Immature natural killer cell (primary cell): ENCODE results near the gene PIKFYVE. TPM values are rescaled to one million over a fixed set of nuclear protein-coding genes. Genes with fewer than 3 reads are reported as not detected.
"Not testable (repeated sequence)": the region's sequence is repeated elsewhere in the genome, so short reads cannot be mapped to it uniquely, and the experiment has no call there.

Experiments
- DNase-seq, 3 donors: peaks; one replicate each; pipeline ENCODE4 v3.0.0; 2022; ENCODE audit warnings: mixed read lengths in 1 of 3
- H3K27ac Mint-ChIP-seq, 6 donors: one replicate each; pipeline ENCODE4 v1.8.0; 2020; ENCODE audit warnings: mixed read lengths in 6 of 6, mild to moderate bottlenecking in 5 of 6, inconsistent platforms in 4 of 6, moderate library complexity in 3 of 6
- H3K27me3 Mint-ChIP-seq, 3 donors: one replicate each; pipeline ENCODE4 v1.8.0; 2020 to 2021; ENCODE audit warnings: low read depth in 3 of 3, mild to moderate bottlenecking in 3 of 3, mixed read lengths in 3 of 3, moderate library complexity in 3 of 3, inconsistent platforms in 1 of 3
- H3K36me3 Mint-ChIP-seq, 3 donors: one replicate each; pipeline ENCODE4 v1.8.0; 2020; ENCODE audit warnings: mixed read lengths in 3 of 3, inconsistent platforms in 2 of 3, mild to moderate bottlenecking in 2 of 3
- H3K4me1 Mint-ChIP-seq, 2 donors: one replicate each; pipeline ENCODE4 v1.8.0; 2020; ENCODE audit warnings: inconsistent platforms in 2 of 2, mild to moderate bottlenecking in 2 of 2, mixed read lengths in 2 of 2, moderate library complexity in 1 of 2
- H3K4me3 Mint-ChIP-seq, 5 donors: one replicate each; pipeline ENCODE4 v1.8.0; 2020; ENCODE audit warnings: mild to moderate bottlenecking in 5 of 5, mixed read lengths in 5 of 5, inconsistent platforms in 3 of 5, moderate library complexity in 3 of 5
- H3K9me3 Mint-ChIP-seq, 6 donors: one replicate each; pipeline ENCODE4 v1.8.0; 2020; ENCODE audit warnings: mild to moderate bottlenecking in 6 of 6, mixed read lengths in 6 of 6, inconsistent platforms in 4 of 6, moderate library complexity in 3 of 6
- polyA plus RNA-seq, 3 donors: library from polyadenylated mRNA; unstranded; fragments of 300-500 nt; fragmentation: Illumina TruSeq; gene quantifications; one replicate each; pipeline ENCODE4 v1.2.3, GENCODE V29; 2021

Gene PIKFYVE
- polyA plus RNA-seq, 3 donors from 2014 or later, result 5.5 to 14.5 (median 10.5) TPM

DNA sequence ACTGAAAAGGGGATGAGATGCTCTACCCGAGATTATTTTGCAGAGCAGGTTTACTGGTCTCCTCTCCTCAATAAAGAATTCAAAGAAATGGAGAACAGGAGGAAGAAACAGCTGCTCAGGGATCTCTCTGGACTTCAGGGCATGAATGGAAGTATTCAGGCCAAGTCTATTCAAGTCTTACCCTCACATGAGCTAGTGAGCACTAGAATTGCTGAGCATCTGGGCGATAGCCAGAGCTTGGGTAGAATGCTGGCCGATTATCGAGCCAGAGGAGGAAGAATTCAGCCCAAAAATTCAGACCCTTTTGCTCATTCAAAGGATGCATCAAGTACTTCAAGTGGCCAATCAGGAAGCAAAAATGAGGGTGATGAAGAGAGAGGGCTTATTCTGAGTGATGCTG, 60.0 kb downstream of the PIKFYVE start:
- H3K27me3 Mint-ChIP-seq, result peaks cover 0 to 2% (median 0%) of the 10 kb centered on the region in 3 donors
- no peak overlapping the region for H3K4me3 Mint-ChIP-seq
- no peak for DNase-seq
- H3K4me1 Mint-ChIP-seq, result no peaks in the 10 kb centered on the region
- no peaks in the 10 kb centered on the region for H3K9me3 Mint-ChIP-seq
- H3K36me3 Mint-ChIP-seq, result peaks cover 34 to 68% (median 38%) of the 10 kb centered on the region in 3 donors
- no peak overlapping the region for H3K27ac Mint-ChIP-seq

DNA sequence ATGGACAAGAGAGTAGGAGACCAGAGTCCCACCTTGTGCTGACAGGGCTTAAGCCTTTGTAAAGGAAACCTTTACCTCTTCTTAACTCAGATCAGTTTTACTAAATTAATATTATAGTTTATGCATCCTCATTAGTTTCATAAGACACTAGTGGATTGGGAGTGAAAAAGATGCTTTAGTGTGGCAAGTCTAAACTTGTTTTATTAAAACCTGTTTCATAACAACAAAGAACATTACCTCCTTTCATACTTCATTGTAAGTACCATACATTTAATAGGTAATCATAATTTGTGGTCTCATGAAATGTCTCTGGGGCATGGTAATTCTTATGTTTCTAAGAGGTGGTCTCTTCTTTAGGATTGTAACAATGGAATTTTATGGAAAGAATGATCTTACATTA, 63.4 kb downstream of the PIKFYVE start:
- no peak for DNase-seq
- H3K4me1 Mint-ChIP-seq, result no peaks in the 10 kb centered on the region
- no peak overlapping the region for H3K4me3 Mint-ChIP-seq
- no peak overlapping the region for H3K27ac Mint-ChIP-seq
- H3K9me3 Mint-ChIP-seq, result no peaks in the 10 kb centered on the region
- peaks cover 0 to 2% (median 0%) of the 10 kb centered on the region in 3 donors for H3K27me3 Mint-ChIP-seq
- H3K36me3 Mint-ChIP-seq, result peaks cover 26 to 61% (median 31%) of the 10 kb centered on the region in 3 donors

DNA sequence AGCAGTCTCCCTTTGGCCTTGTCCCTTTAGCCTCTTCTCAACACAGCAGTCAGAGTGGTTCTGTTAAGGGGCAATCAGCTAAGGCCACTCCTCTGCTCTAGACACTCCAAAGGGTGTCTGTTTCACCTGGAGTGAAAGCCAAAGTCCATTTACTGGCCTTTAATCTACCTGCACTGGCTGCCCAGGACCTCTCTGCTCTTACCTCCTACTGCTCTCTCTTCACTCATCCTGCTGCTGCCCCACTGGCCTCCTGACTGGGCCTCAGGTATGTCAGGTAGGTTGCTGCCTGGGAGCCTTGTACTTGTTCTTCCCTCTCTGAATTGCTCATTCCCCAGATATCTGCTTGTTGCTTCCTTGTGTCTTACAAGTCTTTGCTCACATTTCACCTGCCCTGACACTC, 68.2 kb downstream of the PIKFYVE start:
- no peak for DNase-seq
- Mint-ChIP-seq H3K27ac (peak overlapping the region in 2 of 6 donors; percentile 25 to 58), H3K27me3 (no peaks in the 10 kb centered on the region), H3K4me3 (no peak overlapping the region), H3K36me3 (peaks cover 21 to 43% (median 24%) of the 10 kb centered on the region in 3 donors), H3K4me1 (no peaks in the 10 kb centered on the region), H3K9me3 (no peaks in the 10 kb centered on the region)

DNA sequence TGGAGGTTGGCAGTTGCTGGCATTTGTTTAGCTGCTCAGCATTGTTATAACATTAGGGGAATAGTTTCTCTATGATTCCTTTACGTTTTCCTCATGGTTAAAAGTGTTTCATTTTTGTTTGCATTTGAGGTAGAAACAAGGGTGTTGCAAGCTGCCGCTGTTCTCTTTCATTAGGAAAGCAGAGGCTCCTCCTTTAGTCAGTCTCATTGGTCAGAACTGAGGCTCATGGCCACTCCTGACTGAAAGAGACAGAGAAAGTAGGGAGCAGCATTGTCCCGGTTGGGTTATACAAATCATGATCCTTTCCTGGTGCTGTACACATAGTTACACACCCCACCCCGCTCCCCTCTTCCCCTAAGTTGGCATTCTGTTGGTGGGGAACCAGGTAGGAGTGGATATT, 80.7 kb downstream of the PIKFYVE start:
- peak overlapping the region in 1 of 6 donors; percentile 28 for H3K27ac Mint-ChIP-seq
- H3K9me3 Mint-ChIP-seq, result no peaks in the 10 kb centered on the region
- H3K4me1 Mint-ChIP-seq, result no peaks in the 10 kb centered on the region
- H3K27me3 Mint-ChIP-seq, result peaks cover 0 to 2% (median 0%) of the 10 kb centered on the region in 3 donors
- no peak for DNase-seq
- peaks cover 23 to 52% (median 34%) of the 10 kb centered on the region in 3 donors for H3K36me3 Mint-ChIP-seq
- no peak overlapping the region for H3K4me3 Mint-ChIP-seq

DNA sequence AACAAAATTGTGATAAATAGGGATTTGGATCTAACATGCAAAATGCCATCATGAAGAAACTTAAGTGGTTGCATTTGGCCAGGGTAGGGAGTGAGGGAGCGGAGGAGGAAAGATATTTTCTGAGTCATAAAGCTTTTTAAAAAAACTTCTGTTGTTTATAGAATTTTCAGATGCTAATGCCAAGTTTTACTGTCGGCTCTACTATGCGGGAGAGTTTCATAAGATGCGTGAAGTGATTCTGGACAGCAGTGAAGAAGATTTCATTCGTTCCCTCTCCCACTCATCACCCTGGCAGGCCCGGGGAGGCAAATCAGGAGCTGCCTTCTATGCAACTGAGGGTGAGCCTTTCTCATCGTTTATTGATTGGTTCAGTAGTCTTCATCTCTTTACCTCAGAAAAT, 84.6 kb downstream of the PIKFYVE start:
- no peaks in the 10 kb centered on the region for H3K4me1 Mint-ChIP-seq
- H3K36me3 Mint-ChIP-seq, result peaks cover 17 to 73% (median 54%) of the 10 kb centered on the region in 3 donors
- H3K27ac Mint-ChIP-seq, result peak overlapping the region in 2 of 6 donors; percentile 36 to 50

DNA sequence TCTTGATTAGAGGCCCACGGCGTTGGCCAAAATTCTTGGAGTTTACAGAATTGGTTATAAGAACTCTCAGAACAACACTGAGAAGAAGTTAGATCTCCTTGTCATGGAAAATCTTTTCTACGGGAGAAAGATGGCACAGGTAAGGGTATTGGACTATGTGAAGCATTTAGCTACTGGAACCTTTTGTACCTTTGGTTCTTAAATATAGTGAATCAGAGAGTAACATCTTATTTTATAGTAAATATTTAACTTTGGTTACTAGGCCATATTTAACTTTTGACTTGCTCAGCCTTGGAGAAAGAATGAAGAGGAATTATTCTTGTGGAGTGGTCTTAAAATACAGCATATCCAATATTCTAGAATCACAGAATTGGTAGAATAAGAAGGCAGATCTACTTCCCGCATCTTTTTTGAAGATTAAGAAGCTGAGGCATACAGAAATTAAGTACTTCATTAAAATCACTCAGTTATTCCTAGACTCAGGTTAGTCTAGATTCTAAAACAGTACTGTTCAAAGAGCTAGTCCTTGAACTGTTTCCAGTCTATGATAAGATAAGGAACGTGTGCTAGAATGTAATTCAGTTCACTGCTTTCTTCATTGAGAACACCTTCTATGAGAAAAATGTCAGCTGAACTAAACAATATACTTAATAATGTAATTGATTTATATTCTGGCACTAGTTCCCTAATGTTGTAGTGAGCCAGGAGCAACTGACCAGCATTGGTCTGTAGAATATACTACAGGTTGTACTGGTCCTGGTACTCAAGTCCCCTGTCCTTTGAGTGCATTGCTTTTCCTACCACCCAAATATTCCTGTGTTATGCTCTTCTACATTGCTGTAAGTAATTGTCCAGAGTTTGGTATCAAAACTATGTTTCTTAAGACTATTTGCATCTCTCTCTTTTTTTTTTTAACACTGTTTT, 86.9 kb downstream of the PIKFYVE start:
- DNase-seq, result no peak
- no peaks in the 10 kb centered on the region for H3K4me1 Mint-ChIP-seq
- H3K4me3 Mint-ChIP-seq, result no peak overlapping the region
- H3K9me3 Mint-ChIP-seq, result no peaks in the 10 kb centered on the region
- H3K27me3 Mint-ChIP-seq, result peaks cover 0 to 2% (median 0%) of the 10 kb centered on the region in 3 donors
- H3K27ac Mint-ChIP-seq, result no peak overlapping the region
- peaks cover 19 to 58% (median 43%) of the 10 kb centered on the region in 3 donors for H3K36me3 Mint-ChIP-seq

More for the DNA sequence above, 84.6 kb downstream of the PIKFYVE start:
- no peak for DNase-seq
- Mint-ChIP-seq H3K4me3 (no peak overlapping the region), H3K27me3 (no peaks in the 10 kb centered on the region), H3K9me3 (no peaks in the 10 kb centered on the region)

DNA sequence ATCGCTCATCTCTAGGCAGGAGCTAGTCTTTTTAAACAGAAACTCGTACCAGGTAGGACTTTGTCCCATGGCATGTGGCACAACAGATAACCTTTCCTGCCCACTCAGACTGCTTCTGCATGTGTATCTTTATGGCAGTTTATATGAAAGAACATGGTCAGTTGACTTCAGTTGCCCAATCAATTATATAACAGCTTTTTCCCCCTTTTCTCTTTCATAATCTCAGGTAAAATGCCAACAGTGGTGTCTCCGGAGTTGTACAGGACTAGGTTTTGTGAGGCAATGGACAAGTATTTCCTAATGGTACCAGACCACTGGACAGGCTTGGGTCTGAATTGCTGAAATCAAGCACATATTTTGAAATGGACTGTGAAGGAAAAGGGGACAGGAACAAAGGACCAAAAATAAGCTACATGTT, 88.9 kb downstream of the PIKFYVE start:
- no peak overlapping the region for H3K4me3 Mint-ChIP-seq
- DNase-seq, result no peak
- H3K4me1 Mint-ChIP-seq, result peaks cover 0 to 5% of the 10 kb centered on the region in 2 donors
- no peaks in the 10 kb centered on the region for H3K9me3 Mint-ChIP-seq
- H3K27ac Mint-ChIP-seq, result peak overlapping the region in 1 of 6 donors; percentile 64
- peaks cover 19 to 57% (median 41%) of the 10 kb centered on the region in 3 donors for H3K36me3 Mint-ChIP-seq
- peaks cover 0 to 6% (median 0%) of the 10 kb centered on the region in 3 donors for H3K27me3 Mint-ChIP-seq

DNA sequence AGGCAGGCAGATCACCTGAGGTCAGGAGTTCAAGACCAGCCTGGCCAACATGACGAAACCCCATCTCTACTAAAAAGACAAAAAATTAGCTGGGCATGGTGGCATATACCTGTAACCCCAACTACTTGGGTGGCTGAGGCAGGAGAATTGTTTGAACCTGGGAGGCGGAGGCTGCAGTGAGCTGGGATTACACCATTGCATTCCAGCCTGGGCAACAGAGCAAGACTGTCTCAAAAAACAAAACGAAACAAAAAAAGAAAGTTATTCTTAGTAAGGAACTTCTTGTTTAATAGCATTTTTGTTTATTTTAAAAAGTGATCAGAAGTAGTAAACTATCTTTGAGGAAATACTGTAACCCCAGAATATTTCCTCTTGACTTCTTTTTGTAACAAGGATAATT, 90.4 kb downstream of the PIKFYVE start:
- peak overlapping the region in 1 of 6 donors; percentile 15 for H3K27ac Mint-ChIP-seq
- H3K4me1 Mint-ChIP-seq, H3K27me3 Mint-ChIP-seq: not testable (repeated sequence)

DNA sequence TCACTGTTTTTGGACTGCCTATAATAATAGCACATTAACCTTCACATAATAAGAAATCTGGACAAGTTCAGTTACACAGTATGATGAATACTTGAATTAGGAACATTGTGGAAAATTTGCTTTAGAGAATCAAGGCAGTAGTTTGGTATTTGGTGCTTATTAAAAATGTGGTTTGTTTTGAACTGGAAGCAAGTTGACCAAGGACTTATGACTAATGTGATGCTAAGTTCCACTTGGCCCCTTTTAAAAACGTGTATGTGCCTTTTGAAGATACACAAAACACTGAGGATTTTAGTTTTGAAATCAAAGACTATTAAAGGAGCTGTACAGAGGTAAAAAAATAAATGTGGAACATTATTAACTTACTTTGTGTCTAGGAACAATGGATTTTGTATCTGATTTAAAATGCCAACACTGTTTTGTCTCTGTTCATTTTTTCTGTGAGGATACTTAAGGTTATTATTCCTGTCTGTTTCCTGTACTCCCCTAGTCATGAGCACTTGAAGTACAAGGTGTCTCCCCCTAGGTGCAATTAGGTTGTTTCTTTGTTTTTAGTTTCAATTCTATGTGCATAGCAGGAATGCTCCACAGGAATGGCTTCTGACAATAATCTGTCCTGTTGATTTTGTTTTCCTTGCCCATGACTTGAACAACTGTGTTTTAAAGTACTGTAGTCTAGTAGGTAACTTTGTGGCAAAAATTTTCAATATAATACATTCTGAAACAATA, 91.0 kb downstream of the PIKFYVE start:
- no peak for DNase-seq
- no peak overlapping the region for H3K4me3 Mint-ChIP-seq
- peaks cover 0 to 6% (median 0%) of the 10 kb centered on the region in 3 donors for H3K27me3 Mint-ChIP-seq
- H3K9me3 Mint-ChIP-seq, result no peaks in the 10 kb centered on the region
- peaks cover 0 to 5% of the 10 kb centered on the region in 2 donors for H3K4me1 Mint-ChIP-seq
- peak overlapping the region in 4 of 6 donors; percentile 5 to 73 (median 60) for H3K27ac Mint-ChIP-seq
- H3K36me3 Mint-ChIP-seq, result peaks cover 18 to 43% (median 27%) of the 10 kb centered on the region in 3 donors

More for the DNA sequence above, 90.4 kb downstream of the PIKFYVE start:
- not testable (repeated sequence) for H3K4me3 Mint-ChIP-seq, H3K9me3 Mint-ChIP-seq, DNase-seq
- H3K36me3 Mint-ChIP-seq, result peaks cover 15 to 49% (median 33%) of the 10 kb centered on the region in 3 donors

DNA sequence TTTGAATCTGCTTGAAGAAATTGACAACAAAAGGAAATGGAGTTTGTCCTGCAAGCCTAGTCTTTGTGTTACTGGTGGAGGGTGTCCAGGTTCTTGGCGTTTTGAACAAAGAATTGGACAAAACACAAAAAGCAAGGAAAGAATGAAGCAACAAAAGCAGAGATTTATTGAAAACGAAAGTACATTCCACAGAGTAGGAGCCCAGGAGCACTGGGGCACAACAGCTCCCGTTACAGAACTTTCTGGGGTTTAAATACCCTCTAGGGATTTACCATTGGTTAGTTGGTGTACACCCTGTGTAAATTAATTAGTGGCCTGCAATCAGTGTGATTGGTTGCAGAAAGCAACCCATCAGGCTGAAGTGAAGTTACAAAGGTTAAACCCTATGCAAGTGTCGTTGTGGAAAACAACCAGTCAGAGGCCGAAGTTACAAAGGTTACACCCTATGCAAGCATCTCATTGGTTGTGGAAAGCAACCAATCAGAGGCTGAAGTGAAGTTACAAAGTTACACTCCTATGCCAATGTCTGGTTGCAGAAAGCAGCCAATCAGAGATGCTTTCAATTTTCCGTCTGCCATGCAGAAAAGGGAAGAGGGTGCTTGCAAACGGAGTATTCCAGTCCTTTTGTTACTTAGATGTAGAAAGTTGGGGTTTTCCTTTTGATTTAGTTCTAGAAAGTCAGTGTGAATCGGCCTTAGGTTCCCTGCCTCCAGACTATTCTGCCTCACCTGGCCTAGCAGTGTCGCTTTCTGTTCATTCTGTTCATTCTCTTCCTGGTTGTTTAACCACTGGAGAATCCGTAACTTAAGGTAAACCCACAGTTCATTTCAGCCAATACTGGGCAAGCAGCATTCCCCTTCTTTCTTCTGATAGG, 92.9 kb downstream of the PIKFYVE start:
- peaks cover 0 to 6% (median 0%) of the 10 kb centered on the region in 3 donors for H3K27me3 Mint-ChIP-seq
- H3K4me3 Mint-ChIP-seq, result peak overlapping the region; percentile 60 to 90 (median 80)
- H3K36me3 Mint-ChIP-seq, result peaks cover 10 to 23% (median 11%) of the 10 kb centered on the region in 3 donors
- peaks cover 9 to 13% of the 10 kb centered on the region in 2 donors for H3K4me1 Mint-ChIP-seq
- DNase-seq, result peak in 2 of 3 donors; percentile 4 to 17
- H3K9me3 Mint-ChIP-seq, result no peaks in the 10 kb centered on the region
- peak overlapping the region; percentile 57 to 92 (median 80) for H3K27ac Mint-ChIP-seq

DNA sequence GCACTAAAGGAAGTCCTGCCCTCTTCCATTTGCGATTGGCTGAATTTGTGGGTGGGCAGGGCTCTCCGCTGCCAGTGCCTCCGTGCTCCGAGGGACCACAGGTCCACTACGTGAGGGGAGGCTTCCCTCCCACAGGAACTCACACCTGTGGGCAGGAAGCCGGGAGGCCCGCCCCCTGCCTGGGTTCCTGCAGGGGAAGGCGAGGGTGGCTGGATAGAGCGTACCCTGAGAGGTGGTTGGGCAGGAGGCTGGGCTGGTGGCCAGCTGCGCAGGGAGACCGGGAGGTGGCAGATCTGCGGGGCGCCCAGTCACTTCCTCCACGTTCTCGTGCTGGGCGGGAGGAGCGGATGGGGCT, 93.6 kb downstream of the PIKFYVE start:
- H3K27ac Mint-ChIP-seq, result peak overlapping the region in 4 of 6 donors; percentile 17 to 92 (median 86)
- DNase-seq, result peak; percentile 40 to 56 (median 50)
- peaks cover 0 to 9% (median 2%) of the 10 kb centered on the region in 3 donors for H3K27me3 Mint-ChIP-seq
- H3K4me3 Mint-ChIP-seq, result peak overlapping the region; percentile 60 to 90 (median 80)
- peaks cover 0 to 3% (median 0%) of the 10 kb centered on the region in 6 donors for H3K9me3 Mint-ChIP-seq
- peaks cover 9 to 13% of the 10 kb centered on the region in 2 donors for H3K4me1 Mint-ChIP-seq
- peaks cover 4 to 17% (median 8%) of the 10 kb centered on the region in 3 donors for H3K36me3 Mint-ChIP-seq

DNA sequence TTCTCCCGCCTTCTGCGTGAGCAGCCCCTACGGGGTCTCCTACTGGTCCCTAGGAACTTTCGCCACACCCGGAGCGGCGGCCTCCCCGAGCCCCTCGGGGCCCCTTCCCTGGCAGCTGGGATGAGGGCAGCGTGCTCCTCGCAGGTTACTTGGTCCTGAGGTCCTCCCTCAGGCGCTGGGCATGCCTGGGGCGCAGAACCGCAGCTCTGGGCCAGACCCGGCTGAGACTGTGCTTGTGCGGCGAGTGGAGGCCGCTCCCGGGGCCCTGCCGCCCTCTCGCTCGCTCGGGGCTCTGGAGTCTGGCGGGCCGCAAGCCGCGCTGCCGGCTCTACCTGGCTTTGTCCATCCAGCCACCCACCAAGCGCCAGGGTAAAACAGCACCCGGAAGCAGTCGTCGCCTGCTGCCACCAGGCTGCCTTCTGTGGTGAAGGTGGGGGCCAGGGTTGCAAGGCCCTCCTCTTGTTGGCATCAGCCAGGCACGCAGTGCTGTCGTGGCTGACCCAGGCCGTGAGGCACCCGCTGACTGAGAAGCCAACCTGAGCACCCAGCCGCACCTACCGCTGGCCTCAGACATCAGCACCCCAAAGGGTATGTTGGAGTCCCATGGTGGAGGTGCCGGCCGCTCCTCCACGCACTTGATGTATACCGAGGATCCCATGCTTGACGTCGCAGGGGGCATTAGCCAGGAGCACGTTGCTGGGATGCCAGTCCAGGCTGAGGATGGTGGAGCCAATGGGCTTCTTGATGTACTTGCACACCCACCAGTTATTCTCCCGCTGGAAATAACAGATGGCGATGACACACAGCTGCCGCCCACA, 94.4 kb downstream of the PIKFYVE start:
- H3K36me3 Mint-ChIP-seq, result peaks cover 4 to 15% (median 11%) of the 10 kb centered on the region in 3 donors
- peaks cover 0 to 6% (median 4%) of the 10 kb centered on the region in 6 donors for H3K9me3 Mint-ChIP-seq
- H3K27me3 Mint-ChIP-seq, result peaks cover 2 to 9% (median 3%) of the 10 kb centered on the region in 3 donors
- no peak for DNase-seq
- H3K4me1 Mint-ChIP-seq, result peaks cover 9 to 13% of the 10 kb centered on the region in 2 donors
- no peak overlapping the region for H3K4me3 Mint-ChIP-seq
- H3K27ac Mint-ChIP-seq, result no peak overlapping the region
